Dedifferentiated amniotic fluid mesenchymal stem cell (primary cell): ENCODE data around the gene OGFOD1.

Source experiments
- DNase-seq: peaks from one replicate; pipeline ENCODE4 v3.0.0-alpha.2; 2016; ENCODE audit errors: extremely low spot score

Gene OGFOD1

GRCh38 chr16:56426585-56426984 is 24.8 kb upstream of the OGFOD1 start:
- DNase-seq, result no peak

DNA sequence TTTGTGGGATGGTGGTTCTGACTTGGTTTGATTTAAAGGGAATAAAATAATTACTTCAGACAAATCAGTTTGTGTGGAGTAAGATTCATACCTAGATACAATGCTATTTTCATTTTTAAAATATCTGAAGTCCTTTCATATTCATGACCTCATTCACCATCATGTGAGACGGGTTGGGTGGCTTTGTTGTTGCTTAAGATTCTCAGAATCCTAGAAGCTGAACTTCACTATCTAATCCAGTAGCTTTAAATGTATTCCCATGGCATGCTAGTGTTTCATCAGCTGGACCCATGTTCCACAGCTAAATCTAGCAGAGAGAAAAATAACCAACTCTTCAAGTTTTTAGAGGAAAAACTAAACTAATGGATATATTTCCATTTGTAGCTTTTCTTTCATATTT is 23.3 kb upstream of the OGFOD1 start:
- DNase-seq, result peak; percentile 42

DNA sequence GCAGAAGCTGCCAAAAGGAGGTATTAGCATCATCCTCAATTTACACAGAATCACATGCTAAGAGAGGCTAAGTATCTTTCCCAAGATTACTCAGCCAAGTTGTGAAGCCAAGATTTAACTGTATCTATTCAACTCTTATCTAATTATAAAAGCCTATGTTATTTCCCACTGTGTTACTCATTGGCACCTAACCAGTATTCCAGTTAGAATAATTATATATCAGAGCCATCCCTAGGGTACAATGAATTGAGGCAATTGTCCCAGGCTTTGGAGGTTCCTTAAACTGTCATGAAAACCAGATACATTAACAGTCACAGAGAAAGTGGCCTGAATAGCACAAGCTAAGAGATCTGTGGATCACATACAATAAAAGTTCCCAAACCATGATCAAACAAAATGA is 15.1 kb upstream of the OGFOD1 start:
- DNase-seq, result no peak

- DNase-seq, result no peak
These were observed 13.3 kb upstream of the OGFOD1 start for GRCh38 chr16:56438038-56438437.

- DNase-seq, result no peak
These were observed 4.1 kb upstream of the OGFOD1 start for GRCh38 chr16:56447286-56447685.

DNA sequence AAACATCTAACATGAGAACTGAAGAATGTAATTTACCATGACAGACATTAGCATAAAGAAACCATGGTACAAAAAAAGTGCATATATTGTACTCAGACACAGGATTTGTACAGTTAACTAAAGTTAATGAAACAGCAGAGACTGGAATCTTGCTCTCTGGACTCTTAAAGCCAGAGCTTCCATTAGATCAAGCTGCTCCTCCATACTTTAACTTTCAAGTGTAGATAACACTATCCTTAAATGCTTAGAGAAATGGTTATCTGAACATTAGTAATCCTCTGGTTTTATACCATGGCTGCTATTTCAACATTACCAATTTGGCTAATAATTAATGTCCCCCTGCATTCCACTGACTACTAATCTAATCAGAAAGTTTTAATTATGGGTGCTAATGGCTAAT is 3.3 kb upstream of the OGFOD1 start:
- no peak for DNase-seq

DNA sequence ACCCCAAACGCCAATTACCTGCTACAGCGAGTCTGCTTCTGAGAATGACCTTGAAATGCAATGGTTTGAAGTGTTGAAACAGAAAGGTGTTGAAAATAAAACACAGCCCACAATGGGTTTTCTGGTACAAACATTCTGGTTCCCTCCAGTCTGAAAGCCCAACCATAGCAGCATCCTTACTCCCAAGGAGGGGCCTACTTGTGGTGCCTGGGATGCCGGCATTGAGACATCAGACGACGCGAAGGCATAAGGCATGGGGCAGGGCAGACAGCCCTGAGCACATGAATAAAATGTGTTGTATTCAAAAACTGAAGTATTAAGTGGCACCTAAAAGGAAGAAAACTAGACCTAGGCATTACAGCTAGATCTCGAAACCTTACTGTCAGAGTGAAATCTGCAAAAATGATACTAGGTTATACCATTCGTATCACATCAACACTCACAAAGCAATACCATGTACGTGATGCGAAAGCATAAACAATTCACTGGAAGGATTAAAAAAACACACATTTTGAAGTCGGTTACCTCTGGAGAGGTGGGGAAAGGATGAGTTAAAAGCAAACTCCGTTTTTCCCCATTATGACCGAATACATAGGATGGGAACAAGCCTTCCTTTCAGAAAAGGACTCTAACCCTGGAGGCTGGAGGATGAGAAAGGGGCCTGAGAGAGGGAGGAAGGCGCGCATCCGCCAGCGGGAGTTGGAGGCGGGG is 924 bp upstream of the OGFOD1 start:
- DNase-seq, result no peak

- DNase-seq, result peak; percentile 60
These were observed 667 bp downstream of the OGFOD1 start for GRCh38 chr16:56451753-56452689.

- DNase-seq, result no peak
These were observed 6.6 kb downstream of the OGFOD1 start for GRCh38 chr16:56457927-56458470.

DNA sequence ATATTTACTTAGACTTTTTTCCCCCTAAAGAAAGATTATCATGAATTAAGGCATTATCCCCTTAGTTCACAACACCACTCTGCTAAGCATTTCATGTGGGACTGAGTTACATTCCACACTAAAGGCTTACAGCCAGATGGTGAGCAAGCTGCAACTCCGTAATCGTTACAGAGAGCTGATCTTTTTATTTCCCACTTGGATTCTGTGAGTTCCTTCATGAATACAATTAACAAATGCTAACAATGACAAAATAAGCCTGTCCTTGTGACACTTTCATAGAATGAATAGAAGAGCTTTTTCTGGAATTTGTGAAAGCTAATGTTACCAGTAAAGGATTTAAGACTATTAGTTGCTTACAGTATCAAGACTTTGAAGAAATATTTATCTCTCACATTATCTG is 8.7 kb downstream of the OGFOD1 start:
- no peak for DNase-seq

GRCh38 chr16:56462064-56462796 is 10.9 kb downstream of the OGFOD1 start:
- DNase-seq, result no peak

GRCh38 chr16:56463153-56463552 is 11.8 kb downstream of the OGFOD1 start:
- no peak for DNase-seq

GRCh38 chr16:56466344-56466743 is 15.0 kb downstream of the OGFOD1 start:
- no peak for DNase-seq

DNA sequence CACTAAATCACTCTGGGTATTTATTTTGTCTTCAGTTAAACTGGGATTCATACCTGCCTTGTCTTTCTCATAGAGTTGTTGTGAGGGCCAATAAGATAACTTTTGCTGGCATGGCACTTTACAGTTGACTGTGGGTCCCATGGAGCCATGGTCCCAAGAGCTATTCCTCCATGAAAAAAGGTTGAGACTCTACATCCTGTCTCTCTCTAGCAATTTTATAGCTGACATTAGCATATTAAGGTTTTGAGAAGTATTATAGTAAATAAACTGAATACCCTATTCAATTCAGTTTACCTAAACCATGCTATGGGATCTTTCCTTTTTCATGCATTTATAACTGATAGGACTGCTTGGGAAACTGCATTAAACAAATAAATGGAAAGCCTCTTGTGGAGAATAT is 17.4 kb downstream of the OGFOD1 start:
- no peak for DNase-seq

DNA sequence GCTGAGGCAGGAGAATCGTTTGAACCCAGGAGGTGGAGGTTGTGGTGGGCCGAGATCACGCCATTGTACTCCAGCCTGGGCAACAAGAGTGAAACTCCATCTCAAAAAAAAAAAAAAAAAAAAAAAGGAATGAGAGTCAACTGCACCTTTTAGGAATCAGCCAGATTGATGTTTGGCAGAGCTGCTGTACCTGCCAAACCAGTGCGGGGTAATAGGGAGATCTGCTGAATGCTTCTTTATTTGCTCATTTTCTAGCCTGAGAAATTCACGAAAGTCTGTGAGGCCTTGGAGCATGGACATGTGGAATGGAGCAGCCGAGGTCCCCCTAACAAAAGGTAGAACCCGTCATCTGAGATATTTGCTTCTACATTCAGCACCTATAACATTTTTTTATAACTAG is 18.4 kb downstream of the OGFOD1 start:
- no peak for DNase-seq

GRCh38 chr16:56470232-56470631 is 18.9 kb downstream of the OGFOD1 start:
- DNase-seq, result no peak

- DNase-seq, result no peak
These were observed 19.3 kb downstream of the OGFOD1 start for GRCh38 chr16:56470666-56471065.

GRCh38 chr16:56475201-56475600 is 23.8 kb downstream of the OGFOD1 start:
- no peak for DNase-seq

DNA sequence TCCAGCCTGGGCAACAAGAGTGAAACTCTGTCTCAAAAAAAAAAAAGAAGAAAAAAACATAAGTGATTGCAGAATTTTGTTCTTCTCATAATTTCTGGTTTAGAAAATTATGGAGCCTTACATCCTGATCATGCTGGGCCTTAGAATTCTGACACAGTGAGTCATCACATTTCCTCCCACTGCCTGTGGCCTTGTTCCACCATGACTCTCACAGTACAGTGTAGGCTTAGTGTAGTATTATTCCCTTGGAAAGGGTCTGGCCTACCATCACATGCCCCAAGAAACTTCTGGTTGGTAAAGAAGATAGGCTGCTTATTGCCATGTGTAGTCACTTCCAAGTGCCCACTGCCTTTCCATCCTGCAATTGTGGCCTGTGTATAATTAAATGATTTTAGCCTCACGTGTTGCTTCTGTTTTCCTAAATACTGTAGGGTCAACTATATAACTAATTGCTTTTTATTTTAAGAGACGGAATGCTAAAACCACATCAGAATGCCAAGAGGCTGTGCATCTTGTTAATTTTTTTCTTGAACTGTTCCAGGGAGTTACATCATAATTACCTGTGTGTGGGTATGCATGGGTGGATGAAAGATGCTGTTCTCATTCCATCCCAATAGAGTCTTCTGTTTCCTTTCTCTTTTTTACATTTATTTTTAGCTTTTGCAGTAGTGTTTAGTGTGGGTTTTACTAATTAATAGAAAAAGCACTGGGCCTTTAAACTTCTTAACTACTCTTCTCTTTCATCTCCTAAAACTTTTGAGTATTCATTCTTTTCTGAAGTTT is 25.9 kb downstream of the OGFOD1 start:
- DNase-seq, result peak; percentile 82

GRCh38 chr16:56478281-56479049 is 27.1 kb downstream of the OGFOD1 start:
- DNase-seq, result no peak

DNA sequence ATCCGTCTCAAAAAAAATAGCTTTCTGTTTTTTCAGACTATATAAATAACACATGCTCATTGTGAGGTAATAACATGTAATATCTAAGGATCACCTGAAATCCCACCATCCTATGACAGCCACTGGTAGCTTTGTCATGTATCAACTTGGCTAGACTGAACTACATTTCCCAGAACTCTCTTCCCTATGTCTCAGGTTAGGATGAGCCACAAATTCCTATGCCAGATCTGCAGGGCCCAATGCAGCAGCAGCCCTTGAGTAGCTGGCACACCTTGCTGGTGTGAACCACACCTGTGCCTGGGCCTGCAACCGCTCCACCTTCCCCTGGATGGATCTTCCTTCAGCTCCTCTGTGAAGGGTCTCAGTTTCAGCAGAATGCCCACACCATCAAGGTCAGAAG is 28.1 kb downstream of the OGFOD1 start:
- no peak for DNase-seq
